HG03159 (cell line): ENCODE measurements around the gene COL18A1.
A peak's percentile ranks its signal among the peaks of the same experiment; 100 is the strongest.

ENCODE experiments used
- ATAC-seq: cut with Tn5 transposase; IDR thresholded peaks from one replicate; pipeline ENCODE4 v1.9.1; 2021; ENCODE audit warnings: mild to moderate bottlenecking, moderate library complexity; ENCODE audit not compliant: unreplicated experiment

COL18A1 gene

GRCh38 chr21:45539796-45540600 lies 135.0 kb downstream of the COL18A1 start:
- ATAC-seq, result no peak

- no peak for ATAC-seq
Measured at GRCh38 chr21:45540601-45540970, 135.6 kb downstream of the COL18A1 start.

DNA sequence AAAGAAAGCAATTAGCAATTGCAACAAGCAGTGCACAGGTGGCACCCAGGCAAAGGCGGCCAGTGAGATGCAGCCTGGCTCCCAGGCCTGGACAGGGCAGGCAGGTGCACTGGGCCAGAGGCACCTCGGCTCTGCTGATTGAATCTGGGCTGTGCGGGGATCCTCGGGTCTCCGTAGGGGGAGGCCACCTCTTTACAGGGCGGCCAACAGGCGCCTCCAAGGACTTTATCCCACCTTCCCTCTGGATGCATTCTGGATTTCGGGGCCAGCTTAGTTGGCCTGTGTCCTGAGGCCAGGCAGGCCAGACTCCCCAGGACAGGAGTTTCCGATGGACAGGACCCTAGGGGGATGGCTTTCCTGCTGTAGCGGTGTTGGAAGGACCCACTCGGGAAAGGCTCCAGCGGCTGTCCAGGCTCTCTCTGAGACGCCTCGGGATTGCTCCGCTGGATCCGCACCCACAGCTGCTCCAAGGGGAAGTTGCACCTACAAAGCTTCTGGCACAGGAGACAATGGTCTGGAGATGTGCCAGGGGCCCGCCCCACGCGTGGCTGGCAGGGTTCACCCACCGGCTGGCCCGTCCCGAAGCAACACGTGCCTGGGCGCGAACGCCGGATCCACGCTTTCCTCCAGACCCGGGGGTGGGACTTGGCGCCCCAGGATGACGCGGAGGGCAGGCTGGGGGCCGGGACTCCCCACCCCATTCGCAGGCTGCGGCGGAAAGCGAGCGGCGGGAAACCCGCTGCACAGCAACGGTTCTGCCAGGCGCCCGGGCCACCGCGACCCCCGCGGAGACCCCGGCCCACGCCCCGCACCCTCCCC lies 136.5 kb downstream of the COL18A1 start:
- no peak for ATAC-seq

- peak; percentile 67 for ATAC-seq
Measured at GRCh38 chr21:45542242-45542666, 137.3 kb downstream of the COL18A1 start, which contains the start of gene SLC19A1. TSS of gene SLC19A1 (minus strand) at chr21:45542440. CDS start at chr21:45537959, 4,481 bp downstream.

GRCh38 chr21:45542667-45543370 lies 137.9 kb downstream of the COL18A1 start:
- no peak for ATAC-seq

- ATAC-seq, result no peak
Measured at GRCh38 chr21:45543371-45543709, 138.4 kb downstream of the COL18A1 start.

- no peak for ATAC-seq
Measured at GRCh38 chr21:45543710-45544448, 138.9 kb downstream of the COL18A1 start.

DNA sequence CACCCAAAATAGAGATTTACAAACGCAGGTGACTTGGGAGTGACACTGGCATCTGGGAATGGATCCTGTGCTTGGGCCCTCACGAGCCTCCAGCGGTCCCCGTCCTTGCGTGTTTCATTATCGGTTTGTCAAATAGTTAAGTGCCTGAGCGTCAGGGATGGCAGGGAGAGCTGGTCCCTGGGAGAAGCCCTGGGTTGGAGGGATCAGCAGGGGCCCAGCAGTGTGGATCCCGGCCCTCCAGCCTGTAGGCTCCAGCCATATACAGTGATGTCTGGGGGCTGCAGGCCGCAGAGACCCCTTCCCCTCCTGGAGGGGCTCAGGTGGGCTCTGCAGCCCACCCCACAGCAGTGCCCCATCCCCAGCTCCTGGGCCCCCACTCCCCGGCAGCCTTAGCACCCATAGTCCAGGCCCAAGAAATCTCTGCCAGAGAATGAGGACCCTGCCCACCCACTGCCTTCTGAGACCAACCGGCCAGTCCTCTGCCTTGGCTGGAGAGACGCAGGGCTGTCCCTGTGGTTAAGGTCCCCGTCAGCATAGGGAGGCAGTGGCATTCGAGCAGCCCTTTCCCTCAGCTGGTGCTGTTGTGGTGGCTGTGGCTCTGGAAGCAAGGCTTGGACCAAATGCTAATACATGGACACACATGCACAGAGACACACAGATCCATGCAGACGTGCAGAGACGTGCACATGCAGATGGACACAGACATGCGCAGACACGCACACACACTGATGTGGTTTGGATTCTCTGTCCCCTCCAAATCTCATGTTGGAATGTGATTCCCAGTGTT lies 139.7 kb downstream of the COL18A1 start:
- no peak for ATAC-seq

DNA sequence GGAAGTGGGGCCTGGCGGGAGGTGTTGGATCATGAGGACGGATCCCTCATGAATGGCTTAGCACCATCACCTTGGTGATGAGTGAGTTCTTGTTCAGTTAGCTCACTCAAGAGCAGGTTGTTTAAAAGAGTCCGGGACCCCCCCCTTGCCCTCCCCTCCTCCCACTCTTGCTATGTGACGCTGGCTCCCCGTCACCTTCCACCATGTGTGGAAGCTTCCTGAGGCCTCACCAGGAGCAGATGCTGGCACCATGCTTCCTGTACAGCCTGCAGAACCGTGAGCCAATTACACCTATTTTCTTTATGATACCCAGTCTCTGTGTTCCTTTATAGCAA lies 140.2 kb downstream of the COL18A1 start:
- ATAC-seq, result no peak

DNA sequence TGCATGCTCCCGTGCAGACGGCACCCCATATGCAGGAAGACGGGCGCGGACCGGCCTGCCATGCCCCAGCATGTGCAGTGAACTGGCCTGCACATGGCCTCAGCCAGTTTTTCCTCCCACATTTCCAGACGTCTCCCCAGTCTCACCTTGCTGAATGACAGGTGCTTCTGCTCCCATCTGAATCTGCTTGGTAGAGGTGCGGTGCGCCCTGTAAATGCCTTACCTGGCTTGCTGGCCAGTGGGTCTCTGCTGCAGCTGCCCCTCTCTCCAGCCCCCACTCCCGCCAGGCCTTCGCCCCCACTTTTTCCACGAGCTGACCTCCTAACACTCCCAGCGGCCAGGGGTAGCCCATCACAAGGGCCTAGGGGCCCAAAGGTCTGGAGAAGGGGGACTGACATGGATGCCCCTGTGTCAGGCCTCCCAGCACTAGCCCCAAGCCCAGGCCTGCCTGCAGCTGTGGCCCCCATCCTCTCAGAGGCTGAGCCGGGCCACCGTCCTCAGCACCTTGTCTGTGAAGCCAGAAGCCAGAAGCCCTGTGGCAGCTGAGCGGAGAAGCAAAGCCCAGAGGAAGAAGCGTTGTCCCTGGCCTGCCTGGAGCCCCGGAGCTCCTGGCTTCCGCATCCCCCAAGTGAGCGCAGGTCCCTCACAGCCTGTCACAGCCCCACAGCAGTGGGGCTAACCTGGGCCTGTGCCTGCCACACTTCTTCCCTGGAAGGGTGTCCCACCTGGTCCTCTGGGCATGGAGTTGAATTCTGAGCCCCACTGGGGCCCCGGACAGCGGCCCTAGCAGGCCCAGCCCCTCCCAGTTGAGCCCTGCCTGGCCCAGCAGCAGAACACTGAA lies 140.9 kb downstream of the COL18A1 start:
- ATAC-seq, result no peak

- no peak for ATAC-seq
Measured at GRCh38 chr21:45546636-45547544, 141.9 kb downstream of the COL18A1 start.

DNA sequence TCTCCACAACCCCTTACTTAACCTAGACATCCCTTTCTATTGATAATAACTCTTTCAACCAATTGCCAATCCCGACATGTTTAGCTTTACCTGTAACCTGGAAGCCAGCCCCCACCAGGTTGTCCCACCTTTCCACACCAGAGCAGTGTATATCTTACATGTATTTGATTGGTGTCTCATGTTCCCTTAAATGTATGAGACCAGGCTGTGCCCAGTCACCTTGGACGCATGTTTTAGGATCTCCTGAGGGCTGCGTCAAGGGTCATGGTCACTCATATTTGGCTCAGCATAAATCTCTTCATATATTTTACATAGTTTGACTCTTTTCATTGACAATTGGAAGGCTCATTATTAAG lies 142.6 kb downstream of the COL18A1 start:
- no peak for ATAC-seq

DNA sequence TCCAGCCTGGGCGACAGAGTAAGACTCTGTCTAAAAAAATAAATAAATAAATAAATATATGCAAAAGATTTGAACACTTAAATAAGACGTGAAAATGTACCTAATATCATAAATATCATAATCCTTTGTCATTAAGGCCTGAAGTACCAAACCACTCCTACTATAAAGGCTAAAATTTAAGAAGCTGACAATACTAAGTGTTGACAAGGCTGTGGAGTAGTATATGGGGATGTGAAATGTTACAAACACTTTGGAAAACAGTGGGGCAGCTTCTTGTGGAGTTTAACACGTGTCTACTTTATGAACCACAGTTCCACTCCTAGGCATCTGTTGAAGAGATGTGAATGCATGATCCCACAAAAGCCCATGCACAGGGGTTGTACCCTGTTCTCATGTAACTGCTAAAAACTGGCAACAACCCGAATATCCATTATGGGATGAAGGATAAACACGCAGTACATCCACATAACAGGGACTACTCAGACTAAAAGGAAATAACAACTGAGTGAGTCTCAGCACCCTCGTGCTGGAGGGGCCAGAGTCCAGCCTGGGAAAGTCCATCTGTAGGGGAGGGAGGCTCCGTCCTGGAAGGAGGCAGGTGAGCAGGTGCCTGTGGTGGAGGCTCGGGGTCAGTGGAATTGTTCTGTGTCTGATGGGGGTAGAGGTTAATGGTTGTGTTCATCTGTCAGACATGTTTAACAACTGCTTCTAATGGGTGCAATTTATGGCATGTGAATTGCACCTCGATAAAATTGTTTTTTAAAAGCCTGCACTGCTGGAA lies 143.9 kb downstream of the COL18A1 start:
- no peak for ATAC-seq

- ATAC-seq, result no peak
Measured at GRCh38 chr21:45549626-45550463, 144.9 kb downstream of the COL18A1 start.

DNA sequence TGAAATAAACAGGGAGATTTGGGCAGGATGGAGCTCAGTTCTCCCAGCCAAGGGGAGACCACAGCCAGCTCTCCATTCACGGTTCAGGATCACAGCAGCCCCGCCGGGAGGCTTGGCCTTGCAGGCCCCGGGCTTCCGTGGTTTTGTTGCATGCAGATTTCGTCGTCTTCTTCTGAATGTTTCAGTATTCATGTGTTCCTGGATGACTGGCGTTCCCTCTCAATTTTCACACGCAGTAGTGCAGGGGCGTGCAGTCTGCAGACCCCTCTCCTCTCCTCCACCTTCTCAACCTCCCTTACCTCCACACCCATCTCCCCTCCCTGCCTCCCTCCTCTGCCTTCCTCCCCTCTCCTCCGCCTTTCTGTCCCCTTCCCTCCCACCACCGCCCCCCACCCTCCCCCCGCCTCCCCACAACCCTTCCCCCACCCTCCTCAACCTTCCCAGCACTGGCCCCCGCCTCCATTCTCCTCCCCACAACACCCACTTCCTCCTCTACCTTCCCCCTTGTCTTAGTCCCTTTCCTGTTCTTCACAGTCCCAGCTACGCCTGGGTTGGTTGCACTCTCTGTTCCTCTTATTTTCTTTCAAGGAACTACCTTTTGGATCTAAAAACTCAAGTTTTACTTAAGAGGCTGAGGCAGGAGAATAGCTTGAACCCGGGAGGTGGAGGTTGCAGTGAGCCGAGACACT lies 145.7 kb downstream of the COL18A1 start:
- no peak for ATAC-seq

- ATAC-seq, result no peak
Measured at GRCh38 chr21:45551316-45551715, 146.4 kb downstream of the COL18A1 start.
